GM21528 (cell line): Measurements from ENCODE around the gene OSCAR.
"Not testable (repeated sequence)": the region's sequence is repeated elsewhere in the genome, so short reads cannot be mapped to it uniquely, and the experiment has no call there.

Source experiments
- ATAC-seq: cut with Tn5 transposase; IDR thresholded peaks from one replicate; pipeline ENCODE4 v1.9.1; 2021; ENCODE audit warnings: mild to moderate bottlenecking, moderate library complexity; ENCODE audit not compliant: unreplicated experiment, low FRiP score

OSCAR gene

DNA sequence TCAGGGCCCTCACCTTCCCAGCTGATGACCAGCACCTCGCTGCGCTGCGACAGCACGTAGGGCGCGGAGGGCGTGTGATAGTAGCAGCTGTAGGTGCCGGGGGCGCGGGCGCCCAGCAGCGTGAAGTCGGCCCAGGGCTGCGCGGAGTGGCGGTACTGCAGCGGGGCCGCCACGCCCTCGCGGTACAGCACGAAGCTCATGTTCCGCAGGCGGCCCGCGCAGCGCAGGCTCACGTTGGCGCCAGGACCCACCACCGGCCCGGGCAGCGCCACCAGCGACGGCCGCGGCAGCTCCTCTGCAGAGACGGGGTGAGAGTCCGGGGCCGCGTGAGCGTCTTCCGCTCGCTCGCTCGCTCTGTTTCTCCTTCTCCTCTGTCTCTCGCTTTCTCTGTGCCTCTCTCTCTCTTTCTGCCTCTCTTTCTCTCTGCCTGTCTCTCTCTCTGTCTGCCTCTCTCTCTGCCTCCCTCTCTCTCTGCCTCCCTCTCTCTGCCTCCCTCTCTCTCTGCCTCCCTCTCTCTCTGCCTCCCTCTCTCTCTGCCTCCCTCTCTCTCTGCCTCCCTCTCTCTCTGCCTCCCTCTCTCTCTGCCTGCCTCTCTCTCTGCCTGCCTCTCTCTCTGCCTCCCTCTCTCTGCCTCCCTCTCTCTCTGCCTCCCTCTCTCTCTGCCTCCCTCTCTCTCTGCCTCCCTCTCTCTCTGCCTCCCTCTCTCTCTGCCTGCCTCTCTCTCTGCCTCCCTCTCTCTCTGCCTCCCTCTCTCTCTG, 4.6 kb downstream of the OSCAR start:
- not testable (repeated sequence) for ATAC-seq

DNA sequence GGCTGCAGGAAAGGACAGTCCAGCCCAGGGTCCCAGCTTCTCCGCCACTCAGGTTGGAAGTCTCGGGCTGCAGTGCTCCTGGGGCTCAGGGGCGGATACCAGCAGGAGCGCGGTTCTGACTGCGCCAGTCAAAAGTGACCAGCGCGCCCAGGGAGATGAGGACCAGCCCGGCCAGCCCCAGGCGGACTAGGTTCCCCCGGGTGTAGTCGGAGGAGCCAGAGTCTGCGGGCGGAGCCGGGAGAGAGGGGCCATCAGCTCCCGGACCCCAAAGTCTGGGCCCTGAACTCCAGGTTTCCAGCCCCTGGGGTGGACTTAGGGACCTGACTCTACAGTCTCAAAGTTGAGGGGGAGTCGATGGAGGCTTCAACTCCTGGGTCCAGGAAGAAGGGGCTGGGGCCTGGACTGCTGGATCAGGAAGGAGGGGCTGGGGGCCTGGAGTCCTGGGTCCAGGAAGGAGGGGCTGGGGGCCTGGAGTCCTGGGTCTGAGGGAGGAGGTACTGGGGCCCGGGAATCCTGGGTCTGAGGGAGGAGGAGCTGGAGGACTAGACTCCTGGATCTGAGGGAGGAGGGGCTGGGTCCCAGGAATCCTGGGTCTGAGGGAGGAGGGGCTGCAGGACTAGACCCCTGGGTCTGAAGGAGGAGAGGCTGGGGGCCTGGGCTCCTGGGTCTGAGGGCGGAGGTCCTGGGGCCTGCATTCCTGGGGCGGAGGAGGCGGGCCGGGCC, 5.3 kb downstream of the OSCAR start:
- ATAC-seq: no peak

GRCh38 chr19:54094426-54095000, 6.1 kb downstream of the OSCAR start:
- no peak for ATAC-seq

DNA sequence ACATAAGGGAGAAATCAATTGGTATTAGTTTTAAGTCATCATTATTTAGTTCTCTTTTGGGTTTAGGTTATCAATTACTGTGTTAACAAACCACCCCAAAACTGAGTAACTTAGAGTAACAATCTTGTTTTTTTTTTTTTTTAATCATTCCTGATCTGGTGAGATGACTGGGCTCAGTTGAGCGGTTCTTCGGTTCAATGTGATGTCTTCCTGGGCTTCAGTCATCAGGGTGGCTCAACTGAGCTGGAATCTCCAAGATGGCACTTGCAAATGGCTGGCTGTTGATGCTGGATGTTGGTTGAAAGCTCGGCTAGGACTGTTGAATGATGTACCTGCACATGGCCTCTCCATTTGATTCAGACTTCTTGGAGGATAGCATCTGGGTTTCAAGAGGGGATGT, 16.2 kb downstream of the OSCAR start:
- ATAC-seq: no peak

DNA sequence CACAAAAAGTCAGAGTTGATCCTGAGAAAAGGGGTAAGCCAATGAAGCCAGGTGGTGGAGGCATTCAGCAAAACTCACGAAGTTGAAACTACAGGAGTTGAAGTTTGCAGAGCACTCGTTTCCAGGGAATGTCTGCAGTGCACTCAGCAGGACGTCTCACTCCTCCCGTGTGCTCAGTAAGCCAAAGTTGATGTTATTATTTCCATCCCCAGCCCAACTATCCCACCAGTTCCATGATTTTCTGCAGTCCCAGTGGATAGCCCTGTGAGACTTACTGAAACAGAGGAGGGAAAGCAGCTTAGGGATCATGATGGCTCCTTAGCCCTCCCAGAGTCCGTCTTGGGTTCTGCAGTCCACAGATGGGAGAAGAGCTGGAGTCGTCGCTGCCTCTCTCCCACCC, 19.6 kb downstream of the OSCAR start, which contains the start of gene TARM1:
Gene TARM1 (minus strand): TSS at position 334 of the 400 bp plus-strand sequence. CDS start 25 bp downstream, at position 309.
- ATAC-seq: no peak

DNA sequence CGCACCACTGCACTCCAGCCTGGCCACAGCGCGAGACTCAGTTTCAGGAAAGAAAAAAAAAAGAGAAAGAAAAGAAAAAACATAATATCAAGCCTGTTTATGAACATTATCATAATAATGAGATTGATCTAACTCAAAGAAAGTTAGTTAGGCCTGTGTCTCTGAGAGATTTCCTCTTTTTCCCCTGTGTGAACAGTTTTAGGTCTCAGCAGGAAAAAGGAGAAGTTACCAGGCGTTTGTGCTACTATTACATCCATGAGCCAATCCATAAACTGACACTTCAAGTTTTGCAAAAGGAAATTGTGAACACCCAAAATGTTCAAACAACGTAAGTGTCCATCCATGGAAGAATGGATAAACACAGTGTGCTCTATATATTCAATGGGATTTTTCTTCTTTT, 23.3 kb downstream of the OSCAR start:
- ATAC-seq: no peak

DNA sequence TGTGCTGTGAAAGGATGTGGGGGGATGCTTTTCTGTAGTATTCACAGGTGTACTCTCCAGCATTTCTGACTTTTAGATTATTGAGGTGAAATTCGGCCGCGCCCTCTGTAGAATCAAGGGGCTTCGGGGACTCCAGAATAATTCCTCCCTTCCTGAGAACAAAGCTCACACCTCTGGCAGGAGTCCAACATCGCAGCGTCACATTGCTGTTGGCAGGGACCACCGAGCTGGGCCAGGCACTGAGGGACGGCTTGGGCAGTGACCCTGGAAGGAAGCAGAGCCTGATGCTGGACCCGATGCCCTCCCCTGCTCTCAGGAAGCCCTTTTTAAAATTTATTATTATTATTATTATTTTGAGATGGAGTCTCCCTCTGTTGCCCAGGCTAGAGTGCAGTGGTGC, 25.8 kb downstream of the OSCAR start:
- ATAC-seq: no peak

- ATAC-seq: no peak
These were observed 26.8 kb downstream of the OSCAR start for GRCh38 chr19:54073829-54074228.

- no peak for ATAC-seq
These were observed 31.1 kb downstream of the OSCAR start for GRCh38 chr19:54069470-54069869.

GRCh38 chr19:54063350-54064116, 37.1 kb downstream of the OSCAR start, which contains the start of gene VSTM1:
VSTM1 (minus strand) TSS chr19:54063897; CDS start chr19:54063777, 120 bp downstream.
- no peak for ATAC-seq

- ATAC-seq: no peak
These were observed 38.0 kb downstream of the OSCAR start for GRCh38 chr19:54062643-54063042.

DNA sequence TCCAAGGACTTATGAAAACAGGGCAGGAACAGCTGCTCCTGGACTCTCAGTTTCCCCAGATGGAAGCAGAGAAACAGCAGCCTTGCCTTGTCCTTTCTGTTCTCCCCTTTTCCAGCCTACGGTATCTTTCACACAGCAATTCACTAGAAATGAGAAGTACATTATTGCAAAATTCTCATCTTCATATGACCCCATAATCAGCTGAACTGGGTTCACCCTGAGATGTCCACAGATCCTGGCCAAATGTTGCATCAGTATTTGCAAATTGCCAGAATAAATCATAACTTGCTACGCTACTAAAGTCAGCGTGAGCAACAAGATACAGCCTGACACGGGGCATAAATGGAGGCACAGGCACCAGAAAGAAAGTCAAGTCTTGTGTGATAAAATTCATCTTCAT, 53.0 kb downstream of the OSCAR start:
- ATAC-seq: no peak

DNA sequence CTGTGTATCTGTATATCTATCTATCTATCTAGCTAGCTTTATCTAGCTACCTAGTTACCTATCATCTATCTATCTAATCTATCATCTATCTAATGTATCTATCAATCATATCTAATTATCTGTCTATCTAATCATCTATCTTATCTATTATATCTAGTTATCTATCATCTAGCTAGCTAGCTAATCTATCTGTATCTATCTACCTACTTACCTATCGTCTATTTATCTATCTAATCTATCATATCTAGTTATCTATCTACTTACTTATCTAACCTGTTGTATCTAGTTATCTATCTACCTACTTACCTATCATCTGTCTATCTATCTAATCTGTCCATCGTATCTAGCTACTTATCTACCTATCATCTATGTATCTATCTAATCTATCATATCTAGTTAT, 54.8 kb downstream of the OSCAR start:
- no peak for ATAC-seq
